ENCODE data around the gene USP13. TPM values are rescaled to one million over a fixed set of nuclear protein-coding genes. Genes with fewer than 3 reads are reported as not detected.

Gene USP13
- total and polyA plus RNA-seq, 4 donors, result 4.3 to 25.2 (median 10.4) TPM

- peaks cover 0 to 4% (median 2%) of the 10 kb centered on the region in 4 donors for H3K36me3 ChIP-seq (ENCODE audit: control insufficient read depth in 4 of 4, insufficient read depth in 4 of 4, low read length in 4 of 4)
- no peaks in the 10 kb centered on the region for H3K9me3 ChIP-seq (ENCODE audit: control insufficient read depth in 4 of 4, insufficient read depth in 3 of 4, low read length in 3 of 4)
- H3K4me1 ChIP-seq (ENCODE audit: control insufficient read depth in 5 of 5, insufficient read depth in 5 of 5, low read length in 5 of 5), result peaks cover 0 to 10% (median 0%) of the 10 kb centered on the region in 5 donors
- no peak for TF ChIP-seq CTCF (IDR thresholded peaks at IDR 0.05; ENCODE audit: control extremely low read depth, extremely low read depth)
- WGBS, 2 donors, result 73 to 81% methylated on average over 2 of the region's 2 CpGs
- no peak for ATAC-seq (ENCODE audit: insufficient read depth, low FRiP score)
- H3K9ac ChIP-seq (ENCODE audit: insufficient read depth in 1 of 2, low read length in 2 of 2), result no peak overlapping the region
- DNase-seq, result no peak
- H3K4me3 ChIP-seq, result no peak overlapping the region
- no peaks in the 10 kb centered on the region for H3K27me3 ChIP-seq (ENCODE audit: control insufficient read depth in 3 of 3, insufficient read depth in 3 of 3, low read length in 2 of 3)
- no peak overlapping the region for H3K27ac ChIP-seq (ENCODE audit: low read depth in 1 of 2, low read length in 1 of 2)
Measured at GRCh38 chr3:179697736-179698332, 45.0 kb downstream of the USP13 start.

- H3K36me3 ChIP-seq (ENCODE audit: control insufficient read depth in 4 of 4, insufficient read depth in 4 of 4, low read length in 4 of 4), result peaks cover 0 to 4% (median 2%) of the 10 kb centered on the region in 4 donors
- H3K9me3 ChIP-seq (ENCODE audit: control insufficient read depth in 4 of 4, insufficient read depth in 3 of 4, low read length in 3 of 4), result no peaks in the 10 kb centered on the region
- H3K9ac ChIP-seq (ENCODE audit: insufficient read depth in 1 of 2, low read length in 2 of 2), result no peak overlapping the region
- no peak for DNase-seq
- H3K4me1 ChIP-seq (ENCODE audit: control insufficient read depth in 5 of 5, insufficient read depth in 5 of 5, low read length in 5 of 5), result peaks cover 0 to 10% (median 0%) of the 10 kb centered on the region in 5 donors
- H3K4me3 ChIP-seq, result no peak overlapping the region
- H3K27ac ChIP-seq (ENCODE audit: low read depth in 1 of 2, low read length in 1 of 2), result no peak overlapping the region
- H3K27me3 ChIP-seq (ENCODE audit: control insufficient read depth in 3 of 3, insufficient read depth in 3 of 3, low read length in 2 of 3), result no peaks in the 10 kb centered on the region
- WGBS, 2 donors, result 94 to 96% methylated on average over 4 of the region's 4 CpGs
- no peak for ATAC-seq (ENCODE audit: insufficient read depth, low FRiP score)
- no peak for TF ChIP-seq CTCF (IDR thresholded peaks at IDR 0.05; ENCODE audit: control extremely low read depth, extremely low read depth)
Measured at GRCh38 chr3:179700716-179701115, 47.9 kb downstream of the USP13 start.

- ATAC-seq (ENCODE audit: insufficient read depth, low FRiP score) (no peak), DNase-seq (no peak)
Measured at GRCh38 chr3:179701176-179701827, 48.5 kb downstream of the USP13 start.

More at GRCh38 chr3:179701176-179701827, 48.5 kb downstream of the USP13 start:
- 87 to 89% methylated on average over 12 of the region's 12 CpGs for WGBS, 2 donors
- H3K4me3 ChIP-seq, result no peak overlapping the region
- TF ChIP-seq CTCF (IDR thresholded peaks at IDR 0.05; ENCODE audit: control extremely low read depth, extremely low read depth), result no peak
- H3K4me1 ChIP-seq (ENCODE audit: control insufficient read depth in 5 of 5, insufficient read depth in 5 of 5, low read length in 5 of 5), result peaks cover 0 to 10% (median 0%) of the 10 kb centered on the region in 5 donors
- H3K36me3 ChIP-seq (ENCODE audit: control insufficient read depth in 4 of 4, insufficient read depth in 4 of 4, low read length in 4 of 4), result peaks cover 0 to 4% (median 2%) of the 10 kb centered on the region in 4 donors
- H3K9me3 ChIP-seq (ENCODE audit: control insufficient read depth in 4 of 4, insufficient read depth in 3 of 4, low read length in 3 of 4), result no peaks in the 10 kb centered on the region
- H3K27ac ChIP-seq (ENCODE audit: low read depth in 1 of 2, low read length in 1 of 2), result no peak overlapping the region
- H3K27me3 ChIP-seq (ENCODE audit: control insufficient read depth in 3 of 3, insufficient read depth in 3 of 3, low read length in 2 of 3), result no peaks in the 10 kb centered on the region
- H3K9ac ChIP-seq (ENCODE audit: insufficient read depth in 1 of 2, low read length in 2 of 2), result no peak overlapping the region
